Measurements from ENCODE around the gene NOXA1. TPM values are rescaled to one million over a fixed set of nuclear protein-coding genes. Genes with fewer than 3 reads are reported as not detected.

Gene NOXA1
- total and polyA plus RNA-seq, 2 of the 8 experiments (the other 6 are each of a cell fraction or from before 2014, with no cell fraction given) = 0.34 to 0.91 TPM

GRCh38 chr9:137445930-137446431, 22.8 kb downstream of the NOXA1 start:
- Histone ChIP-seq H2BK12ac (ENCODE audit: low read depth, low read length) (no peak overlapping the region), H2AK5ac (ENCODE audit: low read depth, low read length) (no peak overlapping the region), H2BK15ac (ENCODE audit: low read length) (no peak overlapping the region), H4K5ac (ENCODE audit: insufficient read length, low read depth, low read length) (no peak overlapping the region), H3K23me2 (ENCODE audit: low read depth, low read length) (no peaks in the 10 kb centered on the region; the same call in 1 of the 2 replicates), H3K4me2 (ENCODE audit: insufficient read depth in 1 of 2, low read depth in 2 of 2, low read length in 2 of 2) (no peak overlapping the region), H3K27me3 (replicated peaks in 1 of 4; ENCODE audit: control insufficient read depth in 3 of 4, extremely low read depth in 1 of 4, insufficient read depth in 3 of 4, low read length in 3 of 4) (no peaks in the 10 kb centered on the region), H3K9me3 (ENCODE audit: insufficient read depth in 2 of 2, low read depth in 1 of 2, low read length in 1 of 2) (no peaks in the 10 kb centered on the region), H3K79me1 (ENCODE audit: low read depth, low read length) (no peaks in the 10 kb centered on the region), H3K36me3 (ENCODE audit: control insufficient read depth in 2 of 4, insufficient read depth in 4 of 4, low read length in 3 of 4) (peaks cover 0 to 9% (median 3%) of the 10 kb centered on the region in 4 experiments; a peak in 3 of 8 replicates), H2BK120ac (replicated peaks; ENCODE audit: low read depth, low read length) (no peak overlapping the region), H3K23ac (ENCODE audit: insufficient read length) (no peak overlapping the region), H2BK20ac (ENCODE audit: low read length) (no peak overlapping the region), H3K14ac (ENCODE audit: insufficient read length) (no peak overlapping the region), H3K79me2 (ENCODE audit: control insufficient read depth in 1 of 2, insufficient read depth in 2 of 2, low read length in 2 of 2) (no peaks in the 10 kb centered on the region), H3K56ac (replicated peaks; ENCODE audit: insufficient read length, low read depth, low read length) (no peak overlapping the region), H2BK5ac (ENCODE audit: low read depth, low read length) (0 out of 2 replicates have a peak overlapping the region, but pooled peaks have one; percentile 49), H3K4me3 (ENCODE audit: extremely low read depth in 1 of 4, insufficient read depth in 2 of 4, low read depth in 3 of 4, low read length in 4 of 4) (no peak overlapping the region), H3K9ac (replicated peaks in 1 of 4; ENCODE audit: extremely low read depth in 1 of 4, low read depth in 3 of 4, low read length in 3 of 4) (no peak overlapping the region), H4K91ac (replicated peaks; ENCODE audit: insufficient read length, low read length) (no peak overlapping the region), H4K20me1 (replicated peaks in 1 of 2; ENCODE audit: control insufficient read depth in 1 of 2, insufficient read depth in 2 of 2, low read length in 2 of 2) (peaks cover 0 to 3% of the 10 kb centered on the region in 2 experiments), H3K18ac (ENCODE audit: extremely low read depth, low read length) (no peak overlapping the region), H3K4ac (replicated peaks; ENCODE audit: insufficient read length, low read depth, low read length) (no peak overlapping the region), H3K27ac (ENCODE audit: low read depth, low read length) (no peak overlapping the region), H4K8ac (ENCODE audit: extremely low read depth, insufficient read depth, low read length) (no peak overlapping the region; the same call in 1 of the 2 replicates), H3K4me1 (replicated peaks in 1 of 4; ENCODE audit: control insufficient read depth in 3 of 4, insufficient read depth in 4 of 4, low read length in 3 of 4) (peaks cover 0 to 3% (median under 1%) of the 10 kb centered on the region in 4 experiments; a peak in 3 of 7 replicates), H2AFZ (ENCODE audit: low read length) (no peak overlapping the region)
- no peak for DNase-seq (ENCODE audit: low read depth in 1 of 2, low spot score in 2 of 2)
- WGBS, 2 experiments (ENCODE audit: extremely low coverage in 1 of 2, insufficient coverage in 1 of 2, insufficient read length in 1 of 2, insufficient replicate concordance in 2 of 2, low coverage in 1 of 2, low lambda C conversion rate in 2 of 2, missing lambda C conversion rate in 1 of 2) = 83% methylated on average over 19 of the region's 19 CpGs; no CpG with 5 or more reads in 1 of the 2 experiments
- POLR2A ChIA-PET (ENCODE audit: partially characterized antibody) = interaction anchor here (0.9 to 4.3 kb wide), 4 partner anchors 8 to 143 kb away, joined by 3 to 28 read pairs (median 4); partner anchors contain the start of genes EXD3 and NOXA1
- FAIRE-seq = no peak
- CTCF ChIA-PET (ENCODE audit: partially characterized antibody) = interaction anchor here (0.6 to 4.1 kb wide), 23 partner anchors 9 to 417 kb away, joined by 3 to 19 read pairs (median 3); partner anchors contain the start of genes NRARP and NSMF
- TF ChIP-seq BACH1 (IDR thresholded peaks at IDR 0.05; ENCODE audit: low read length) (no peak), ZNF274 (IDR thresholded peaks at IDR 0.05; ENCODE audit: borderline replicate concordance, extremely low read depth, low read length) (no peak), SIN3A (conservative IDR thresholded peaks at IDR 0.05 in 1 of 2, IDR thresholded peaks at IDR 0.05 in 1 of 2; ENCODE audit: low read depth in 1 of 2, low read length in 2 of 2) (no peak), SP1 (IDR thresholded peaks at IDR 0.05; ENCODE audit: low read depth, low read length) (no peak), POLR2AphosphoS5 (IDR thresholded peaks at IDR 0.05; ENCODE audit: low read depth, low read length) (no peak), TEAD4 (IDR thresholded peaks at IDR 0.05; ENCODE audit: low read depth, low read length) (no peak), GTF2F1 (IDR thresholded peaks at IDR 0.05; ENCODE audit: borderline replicate concordance, low read depth, low read length) (no peak), YY1 (IDR thresholded peaks at IDR 0.05; ENCODE audit: low read depth, low read length) (no peak), TCF12 (IDR thresholded peaks at IDR 0.05; ENCODE audit: low read depth, low read length) (no peak), SUZ12 (IDR thresholded peaks at IDR 0.05; ENCODE audit: low read length) (no peak)
